ENCODE results near the gene KSR2.
"Not testable (repeated sequence)": the region's sequence is repeated elsewhere in the genome, so short reads cannot be mapped to it uniquely, and the experiment has no call there.

KSR2 gene

GRCh38 chr12:117640511-117640910, 328.3 kb downstream of the KSR2 start:
- no peak overlapping the region for H3K23ac ChIP-seq (ENCODE audit: low read length)
- DNase-seq, result no peak
- no peak overlapping the region for H4K8ac ChIP-seq (ENCODE audit: low read depth, low read length)
- H3K4me1 ChIP-seq (ENCODE audit: control insufficient read depth in 1 of 2, insufficient read depth in 2 of 2, low read length in 2 of 2), result no peaks in the 10 kb centered on the region
- no peak overlapping the region for H2BK12ac ChIP-seq (ENCODE audit: low read length)
- no peak overlapping the region for H3K4me3 ChIP-seq (ENCODE audit: low read depth, low read length)
- no peak overlapping the region for H3K4ac ChIP-seq (ENCODE audit: low read depth, low read length)
- WGBS (ENCODE audit: extremely low coverage, insufficient coverage, insufficient read length), result no CpG with 5 or more reads among the region's 6 CpGs
- no peak overlapping the region for H3K27ac ChIP-seq (ENCODE audit: low read depth, low read length)
- no peak overlapping the region for H3K4me2 ChIP-seq (ENCODE audit: low read length)
- H3K79me1 ChIP-seq (ENCODE audit: low read length), result no peaks in the 10 kb centered on the region
- no peaks in the 10 kb centered on the region for H3K79me2 ChIP-seq (ENCODE audit: control insufficient read depth, insufficient read depth, low read length, poor library complexity)
- H4K91ac ChIP-seq (ENCODE audit: low read depth, low read length), result no peak overlapping the region
- no peak overlapping the region for H3K9ac ChIP-seq (ENCODE audit: low read length)
- no peak overlapping the region for H2AFZ ChIP-seq (ENCODE audit: insufficient read depth, low read length, poor library complexity)
- no peak overlapping the region for H3K14ac ChIP-seq (ENCODE audit: low read length)
- no peak overlapping the region for H2BK120ac ChIP-seq (ENCODE audit: insufficient read depth, low read length, poor library complexity)
- H2BK5ac ChIP-seq (ENCODE audit: low read depth, low read length, poor library complexity), result no peak overlapping the region
- H3K9me3 ChIP-seq (ENCODE audit: insufficient read depth, low read depth, low read length), result peaks cover 5% of the 10 kb centered on the region
- H3K18ac ChIP-seq (ENCODE audit: low read length), result no peak overlapping the region
- H4K12ac ChIP-seq (ENCODE audit: low read depth, low read length), result no peak overlapping the region
- no peaks in the 10 kb centered on the region for H3K27me3 ChIP-seq (ENCODE audit: insufficient read depth, low read length)
- no peak overlapping the region for H2AK5ac ChIP-seq (ENCODE audit: low read length)
- no peaks in the 10 kb centered on the region for H3K36me3 ChIP-seq (ENCODE audit: control insufficient read depth in 1 of 2, insufficient read depth in 2 of 2, low read length in 2 of 2)

GRCh38 chr12:117629454-117629853, 339.3 kb downstream of the KSR2 start:
- no peak overlapping the region for H3K9ac ChIP-seq (ENCODE audit: low read length)
- H2AFZ ChIP-seq (ENCODE audit: insufficient read depth, low read length, poor library complexity), result no peak overlapping the region
- H3K79me2 ChIP-seq (ENCODE audit: control insufficient read depth, insufficient read depth, low read length, poor library complexity), result no peaks in the 10 kb centered on the region
- no peak overlapping the region for H2BK12ac ChIP-seq (ENCODE audit: low read length)
- no CpG with 5 or more reads among the region's 2 CpGs for WGBS (ENCODE audit: extremely low coverage, insufficient coverage, insufficient read length)
- H3K4me3 ChIP-seq (ENCODE audit: low read depth, low read length), result no peak overlapping the region
- no peak overlapping the region for H3K14ac ChIP-seq (ENCODE audit: low read length)
- no peaks in the 10 kb centered on the region for H3K79me1 ChIP-seq (ENCODE audit: low read length)
- H3K4me2 ChIP-seq (ENCODE audit: low read length), result no peak overlapping the region
- DNase-seq, result no peak
- H3K9me3 ChIP-seq (ENCODE audit: insufficient read depth, low read depth, low read length), result no peaks in the 10 kb centered on the region
- no peak overlapping the region for H2AK5ac ChIP-seq (ENCODE audit: low read length)
- H4K8ac ChIP-seq (ENCODE audit: low read depth, low read length), result no peak overlapping the region
- H3K4me1 ChIP-seq (ENCODE audit: control insufficient read depth in 1 of 2, insufficient read depth in 2 of 2, low read length in 2 of 2), result no peaks in the 10 kb centered on the region
- H3K27me3 ChIP-seq (ENCODE audit: insufficient read depth, low read length), result no peaks in the 10 kb centered on the region
- no peak overlapping the region for H4K12ac ChIP-seq (ENCODE audit: low read depth, low read length)
- H3K4ac ChIP-seq (ENCODE audit: low read depth, low read length), result no peak overlapping the region
- no peak overlapping the region for H2BK120ac ChIP-seq (ENCODE audit: insufficient read depth, low read length, poor library complexity)
- no peak overlapping the region for H4K91ac ChIP-seq (ENCODE audit: low read depth, low read length)
- H2BK5ac ChIP-seq (ENCODE audit: low read depth, low read length, poor library complexity), result no peak overlapping the region
- no peak overlapping the region for H3K18ac ChIP-seq (ENCODE audit: low read length)
- no peak overlapping the region for H3K23ac ChIP-seq (ENCODE audit: low read length)
- no peaks in the 10 kb centered on the region for H3K36me3 ChIP-seq (ENCODE audit: control insufficient read depth in 1 of 2, insufficient read depth in 2 of 2, low read length in 2 of 2)
- H3K27ac ChIP-seq (ENCODE audit: low read depth, low read length), result no peak overlapping the region

- WGBS (ENCODE audit: extremely low coverage, insufficient coverage, insufficient read length), result no CpG with 5 or more reads among the region's 7 CpGs
- not testable (repeated sequence) for H3K79me1 ChIP-seq (ENCODE audit: low read length); H4K91ac ChIP-seq (ENCODE audit: low read depth, low read length); H3K14ac ChIP-seq (ENCODE audit: low read length); H2BK5ac ChIP-seq (ENCODE audit: low read depth, low read length, poor library complexity); H2AFZ ChIP-seq (ENCODE audit: insufficient read depth, low read length, poor library complexity); H4K8ac ChIP-seq (ENCODE audit: low read depth, low read length); H3K27ac ChIP-seq (ENCODE audit: low read depth, low read length); H3K4me2 ChIP-seq (ENCODE audit: low read length); DNase-seq; H2BK120ac ChIP-seq (ENCODE audit: insufficient read depth, low read length, poor library complexity); H3K9me3 ChIP-seq (ENCODE audit: insufficient read depth, low read depth, low read length); H3K4me3 ChIP-seq (ENCODE audit: low read depth, low read length); H3K23ac ChIP-seq (ENCODE audit: low read length); H2AK5ac ChIP-seq (ENCODE audit: low read length); H3K4me1 ChIP-seq (ENCODE audit: control insufficient read depth in 1 of 2, insufficient read depth in 2 of 2, low read length in 2 of 2); H3K27me3 ChIP-seq (ENCODE audit: insufficient read depth, low read length); H3K9ac ChIP-seq (ENCODE audit: low read length); H2BK12ac ChIP-seq (ENCODE audit: low read length); H3K79me2 ChIP-seq (ENCODE audit: control insufficient read depth, insufficient read depth, low read length, poor library complexity); H3K36me3 ChIP-seq (ENCODE audit: control insufficient read depth in 1 of 2, insufficient read depth in 2 of 2, low read length in 2 of 2); H4K12ac ChIP-seq (ENCODE audit: low read depth, low read length); H3K4ac ChIP-seq (ENCODE audit: low read depth, low read length); H3K18ac ChIP-seq (ENCODE audit: low read length)
Observed at GRCh38 chr12:117628711-117629110, 340.1 kb downstream of the KSR2 start.

- no peaks in the 10 kb centered on the region for H3K9me3 ChIP-seq (ENCODE audit: insufficient read depth, low read depth, low read length)
- H3K79me2 ChIP-seq (ENCODE audit: control insufficient read depth, insufficient read depth, low read length, poor library complexity), result no peaks in the 10 kb centered on the region
- no peaks in the 10 kb centered on the region for H3K36me3 ChIP-seq (ENCODE audit: control insufficient read depth in 1 of 2, insufficient read depth in 2 of 2, low read length in 2 of 2)
- no peak overlapping the region for H2AK5ac ChIP-seq (ENCODE audit: low read length)
- H4K8ac ChIP-seq (ENCODE audit: low read depth, low read length), result no peak overlapping the region
- H2AFZ ChIP-seq (ENCODE audit: insufficient read depth, low read length, poor library complexity), result no peak overlapping the region
- H2BK5ac ChIP-seq (ENCODE audit: low read depth, low read length, poor library complexity), result no peak overlapping the region
- DNase-seq, result no peak
- H3K27me3 ChIP-seq (ENCODE audit: insufficient read depth, low read length), result no peaks in the 10 kb centered on the region
- H3K4me1 ChIP-seq (ENCODE audit: control insufficient read depth in 1 of 2, insufficient read depth in 2 of 2, low read length in 2 of 2), result no peaks in the 10 kb centered on the region
- no peak overlapping the region for H2BK120ac ChIP-seq (ENCODE audit: insufficient read depth, low read length, poor library complexity)
- H3K4me3 ChIP-seq (ENCODE audit: low read depth, low read length), result no peak overlapping the region
- no peak overlapping the region for H3K27ac ChIP-seq (ENCODE audit: low read depth, low read length)
- no peak overlapping the region for H4K91ac ChIP-seq (ENCODE audit: low read depth, low read length)
- H3K14ac ChIP-seq (ENCODE audit: low read length), result no peak overlapping the region
- no peak overlapping the region for H3K18ac ChIP-seq (ENCODE audit: low read length)
- no peak overlapping the region for H4K12ac ChIP-seq (ENCODE audit: low read depth, low read length)
- H2BK12ac ChIP-seq (ENCODE audit: low read length), result no peak overlapping the region
- WGBS (ENCODE audit: extremely low coverage, insufficient coverage, insufficient read length), result no CpG with 5 or more reads among the region's 1 CpG
- no peak overlapping the region for H3K9ac ChIP-seq (ENCODE audit: low read length)
- no peak overlapping the region for H3K4ac ChIP-seq (ENCODE audit: low read depth, low read length)
- H3K4me2 ChIP-seq (ENCODE audit: low read length), result no peak overlapping the region
- H3K23ac ChIP-seq (ENCODE audit: low read length), result no peak overlapping the region
- no peaks in the 10 kb centered on the region for H3K79me1 ChIP-seq (ENCODE audit: low read length)
Observed at GRCh38 chr12:117622741-117623140, 346.0 kb downstream of the KSR2 start.

GRCh38 chr12:117622087-117622486, 346.7 kb downstream of the KSR2 start:
- no peaks in the 10 kb centered on the region for H3K79me1 ChIP-seq (ENCODE audit: low read length)
- no peak overlapping the region for H3K18ac ChIP-seq (ENCODE audit: low read length)
- H2AK5ac ChIP-seq (ENCODE audit: low read length), result no peak overlapping the region
- H2AFZ ChIP-seq (ENCODE audit: insufficient read depth, low read length, poor library complexity), result no peak overlapping the region
- no peak for DNase-seq
- no peak overlapping the region for H3K4me3 ChIP-seq (ENCODE audit: low read depth, low read length)
- no peaks in the 10 kb centered on the region for H3K4me1 ChIP-seq (ENCODE audit: control insufficient read depth in 1 of 2, insufficient read depth in 2 of 2, low read length in 2 of 2)
- no peaks in the 10 kb centered on the region for H3K27me3 ChIP-seq (ENCODE audit: insufficient read depth, low read length)
- no peak overlapping the region for H4K91ac ChIP-seq (ENCODE audit: low read depth, low read length)
- H2BK120ac ChIP-seq (ENCODE audit: insufficient read depth, low read length, poor library complexity), result no peak overlapping the region
- H3K9ac ChIP-seq (ENCODE audit: low read length), result no peak overlapping the region
- H3K36me3 ChIP-seq (ENCODE audit: control insufficient read depth in 1 of 2, insufficient read depth in 2 of 2, low read length in 2 of 2), result no peaks in the 10 kb centered on the region
- no peaks in the 10 kb centered on the region for H3K79me2 ChIP-seq (ENCODE audit: control insufficient read depth, insufficient read depth, low read length, poor library complexity)
- no peak overlapping the region for H3K4me2 ChIP-seq (ENCODE audit: low read length)
- no peak overlapping the region for H3K14ac ChIP-seq (ENCODE audit: low read length)
- H2BK12ac ChIP-seq (ENCODE audit: low read length), result no peak overlapping the region
- H3K9me3 ChIP-seq (ENCODE audit: insufficient read depth, low read depth, low read length), result no peaks in the 10 kb centered on the region
- H3K23ac ChIP-seq (ENCODE audit: low read length), result no peak overlapping the region
- no peak overlapping the region for H4K12ac ChIP-seq (ENCODE audit: low read depth, low read length)
- no peak overlapping the region for H4K8ac ChIP-seq (ENCODE audit: low read depth, low read length)
- H3K4ac ChIP-seq (ENCODE audit: low read depth, low read length), result no peak overlapping the region
- H3K27ac ChIP-seq (ENCODE audit: low read depth, low read length), result no peak overlapping the region
- H2BK5ac ChIP-seq (ENCODE audit: low read depth, low read length, poor library complexity), result no peak overlapping the region
